Measurements from ENCODE around the gene FRY. TPM values are rescaled to one million over a fixed set of nuclear protein-coding genes. Genes with fewer than 3 reads are reported as not detected.

FRY gene
- total and polyA plus RNA-seq, 10 of the 15 experiments (the other 5 are each of a cell fraction or from before 2014, with no cell fraction given): 0.18 to 1.4 (median 0.30) TPM

GRCh38 chr13:32262165-32262564 is 230.6 kb downstream of the FRY start:
- TF ChIP-seq, protein P1, sequence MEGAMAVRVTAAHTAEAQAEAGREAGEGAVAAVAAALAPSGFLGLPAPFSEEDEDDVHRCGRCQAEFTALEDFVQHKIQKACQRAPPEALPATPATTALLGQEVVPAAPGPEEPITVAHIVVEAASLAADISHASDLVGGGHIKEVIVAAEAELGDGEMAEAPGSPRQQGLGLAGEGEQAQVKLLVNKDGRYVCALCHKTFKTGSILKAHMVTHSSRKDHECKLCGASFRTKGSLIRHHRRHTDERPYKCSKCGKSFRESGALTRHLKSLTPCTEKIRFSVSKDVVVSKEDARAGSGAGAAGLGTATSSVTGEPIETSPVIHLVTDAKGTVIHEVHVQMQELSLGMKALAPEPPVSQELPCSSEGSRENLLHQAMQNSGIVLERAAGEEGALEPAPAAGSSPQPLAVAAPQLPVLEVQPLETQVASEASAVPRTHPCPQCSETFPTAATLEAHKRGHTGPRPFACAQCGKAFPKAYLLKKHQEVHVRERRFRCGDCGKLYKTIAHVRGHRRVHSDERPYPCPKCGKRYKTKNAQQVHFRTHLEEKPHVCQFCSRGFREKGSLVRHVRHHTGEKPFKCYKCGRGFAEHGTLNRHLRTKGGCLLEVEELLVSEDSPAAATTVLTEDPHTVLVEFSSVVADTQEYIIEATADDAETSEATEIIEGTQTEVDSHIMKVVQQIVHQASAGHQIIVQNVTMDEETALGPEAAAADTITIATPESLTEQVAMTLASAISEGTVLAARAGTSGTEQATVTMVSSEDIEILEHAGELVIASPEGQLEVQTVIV (IDR thresholded peaks at IDR 0.05; ENCODE audit: borderline replicate concordance, partially characterized antibody): no peak
- TF ChIP-seq, protein P2, sequence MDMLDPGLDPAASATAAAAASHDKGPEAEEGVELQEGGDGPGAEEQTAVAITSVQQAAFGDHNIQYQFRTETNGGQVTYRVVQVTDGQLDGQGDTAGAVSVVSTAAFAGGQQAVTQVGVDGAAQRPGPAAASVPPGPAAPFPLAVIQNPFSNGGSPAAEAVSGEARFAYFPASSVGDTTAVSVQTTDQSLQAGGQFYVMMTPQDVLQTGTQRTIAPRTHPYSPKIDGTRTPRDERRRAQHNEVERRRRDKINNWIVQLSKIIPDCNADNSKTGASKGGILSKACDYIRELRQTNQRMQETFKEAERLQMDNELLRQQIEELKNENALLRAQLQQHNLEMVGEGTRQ (IDR thresholded peaks at IDR 0.05; ENCODE audit: borderline replicate concordance, low read depth, low read length): no peak
- no peak for TF ChIP-seq MEF2B (IDR thresholded peaks at IDR 0.05; ENCODE audit: partially characterized antibody, poor library complexity, severe bottlenecking)
- TF ChIP-seq TCF7 (IDR thresholded peaks at IDR 0.05; ENCODE audit: borderline replicate concordance): no peak
- no peak for TF ChIP-seq RELB (IDR thresholded peaks at IDR 0.05; ENCODE audit: low read depth)
- ChIA-PET SMC1A (ENCODE audit: uncharacterized antibody, unreplicated experiment) (interaction anchor here (1.4 kb wide), 1 partner anchor 352 kb away, joined by 3 read pairs; no protein-coding TSS in a partner anchor), RAD21 (ENCODE audit: unreplicated experiment) (no interaction called here), CTCF (interaction anchor here (0.6 kb wide), 1 partner anchor 205 kb away, joined by 4 read pairs; no protein-coding TSS in a partner anchor), POLR2A (no interaction called here)
- DNase-seq (ENCODE audit: low read depth, low spot score): no peak
- no peaks in the 10 kb centered on the region for H3K36me3 ChIP-seq (ENCODE audit: control insufficient read depth in 2 of 2, insufficient read depth in 2 of 2, low read length in 1 of 2)
- ATAC-seq: no peak
- no peak overlapping the region for H3K4me2 ChIP-seq (ENCODE audit: control insufficient read depth, insufficient read depth)
- H2AFZ ChIP-seq (ENCODE audit: control insufficient read depth, low read depth, low read length): no peak overlapping the region
- H3K79me2 ChIP-seq (ENCODE audit: control insufficient read depth, insufficient read depth, low read length): no peaks in the 10 kb centered on the region
- H3K4me3 ChIP-seq: no peak overlapping the region
- H3K9me3 ChIP-seq (replicated peaks; ENCODE audit: control insufficient read depth, insufficient read depth, low read length): no peaks in the 10 kb centered on the region
- H3K9ac ChIP-seq (ENCODE audit: control insufficient read depth, insufficient read depth, low read length): no peak overlapping the region
- H3K27me3 ChIP-seq (replicated peaks in 1 of 2; ENCODE audit: control insufficient read depth in 2 of 2, insufficient read depth in 2 of 2, low read length in 1 of 2): no peaks in the 10 kb centered on the region; a peak in 1 of 4 replicates
- H4K20me1 ChIP-seq (ENCODE audit: control insufficient read depth, insufficient read depth): no peaks in the 10 kb centered on the region
- no peak overlapping the region for H3K27ac ChIP-seq (ENCODE audit: control insufficient read depth, insufficient read depth)
- no TSS peak for BruUV-seq (replicated peaks)
- 28% methylated on average over 3 of the region's 3 CpGs for WGBS (ENCODE audit: insufficient coverage, insufficient replicate concordance, low lambda C conversion rate, missing lambda C conversion rate)
- no peaks in the 10 kb centered on the region for H3K4me1 ChIP-seq (ENCODE audit: control insufficient read depth, insufficient read depth, low read length)
- FAIRE-seq: no peak
- intact Hi-C loops (cut with micrococcal nuclease; ENCODE audit: unreplicated experiment) (no loop called here), in situ Hi-C loops (cut with MboI) (no loop called here)
